DMS153 (cell line): ENCODE measurements around the gene APOL1.
"Not testable (repeated sequence)": the region's sequence is repeated elsewhere in the genome, so short reads cannot be mapped to it uniquely, and the experiment has no call there.

Experiments
- DNase-seq: peaks from one replicate; lab custom pipeline; 2025; lab: John Stamatoyannopoulos, UW

The APOL1 gene

DNA sequence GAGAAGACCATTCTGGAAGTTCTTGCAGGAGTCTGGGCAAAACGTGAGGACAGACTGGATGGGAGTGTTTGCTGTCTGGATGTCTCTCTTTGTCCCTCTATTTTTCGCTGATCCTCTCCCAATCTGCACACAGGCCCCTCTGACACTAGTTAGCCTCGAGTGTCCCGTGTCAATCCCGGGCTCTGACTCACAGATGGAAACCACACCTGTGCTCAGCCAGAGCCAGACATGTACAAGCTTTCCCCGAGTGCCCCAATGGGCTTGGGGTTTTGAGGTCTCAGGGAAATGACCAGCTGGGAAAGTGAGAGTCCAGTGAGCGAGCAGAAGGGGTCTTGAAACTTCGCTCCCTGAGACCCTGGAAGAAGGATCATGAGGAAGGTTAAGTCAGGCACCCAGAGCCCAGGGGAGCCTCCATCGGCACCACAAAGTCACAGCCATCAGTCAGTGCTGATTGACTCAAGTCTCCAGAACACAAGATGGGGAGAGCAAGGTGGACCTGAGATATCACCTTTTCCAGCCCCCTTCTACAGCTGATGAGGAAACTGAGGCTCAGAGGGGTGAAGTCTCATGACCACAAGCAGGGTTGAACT lies 27.5 kb upstream of the APOL1 start:
- DNase-seq, result no peak

DNA sequence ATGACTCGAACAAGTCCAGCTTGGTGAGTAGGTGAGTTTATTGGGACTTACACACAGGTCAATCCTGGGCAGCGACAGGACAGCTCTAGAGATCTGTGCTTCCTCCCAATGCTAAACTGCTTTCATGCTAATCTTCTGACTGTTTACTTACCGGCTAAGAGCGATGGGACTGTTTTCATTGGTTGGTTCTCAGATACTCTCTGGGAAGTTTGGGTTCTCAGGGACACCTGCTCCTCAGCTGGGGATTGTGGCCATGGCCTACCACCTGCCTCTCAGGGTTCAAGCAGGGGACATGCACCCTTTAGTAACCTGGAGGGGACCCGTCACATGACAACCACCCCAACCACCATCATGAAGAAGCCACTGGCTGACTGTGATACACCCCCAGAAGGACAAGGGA lies 26.7 kb upstream of the APOL1 start:
- DNase-seq, result no peak

DNA sequence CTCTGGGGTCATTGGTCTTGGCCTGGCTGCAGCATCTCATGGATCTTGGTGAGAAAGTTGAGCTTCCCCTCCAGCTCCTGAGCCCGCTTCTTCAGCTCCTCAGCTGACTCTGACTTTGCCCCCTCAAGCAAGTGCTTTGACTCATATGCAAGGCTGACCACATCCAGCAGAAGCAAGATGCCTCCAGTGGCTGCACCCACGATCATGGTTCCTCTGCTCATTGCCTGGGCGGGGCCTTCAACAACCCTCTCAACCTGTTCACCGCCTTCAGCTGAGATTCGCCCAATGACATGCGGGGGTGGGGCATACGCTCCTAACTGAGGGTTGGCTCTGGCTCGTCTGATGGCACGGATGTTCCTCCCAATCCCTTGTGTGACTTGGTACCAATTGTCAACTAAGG lies 25.5 kb upstream of the APOL1 start:
- no peak for DNase-seq

DNA sequence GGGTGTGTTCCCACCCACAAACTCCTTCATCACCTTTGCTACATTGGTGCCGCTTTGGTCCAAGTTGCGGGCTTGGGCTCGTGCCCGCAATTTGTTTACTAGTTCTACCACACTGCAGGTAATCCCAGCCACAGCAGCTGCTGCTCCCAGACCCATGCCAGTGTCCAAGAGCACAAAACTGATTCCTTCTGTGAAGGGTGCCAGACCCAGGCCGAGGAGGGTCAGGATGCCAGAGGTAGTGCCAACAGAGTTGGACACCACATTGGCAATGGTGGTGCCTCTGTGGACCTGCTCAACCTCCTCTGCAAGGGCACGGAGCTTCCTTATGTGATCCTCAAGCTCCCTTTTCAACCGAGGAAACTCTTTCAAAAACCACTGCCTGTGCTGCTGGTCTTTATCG lies 25.1 kb upstream of the APOL1 start:
- no peak for DNase-seq

DNA sequence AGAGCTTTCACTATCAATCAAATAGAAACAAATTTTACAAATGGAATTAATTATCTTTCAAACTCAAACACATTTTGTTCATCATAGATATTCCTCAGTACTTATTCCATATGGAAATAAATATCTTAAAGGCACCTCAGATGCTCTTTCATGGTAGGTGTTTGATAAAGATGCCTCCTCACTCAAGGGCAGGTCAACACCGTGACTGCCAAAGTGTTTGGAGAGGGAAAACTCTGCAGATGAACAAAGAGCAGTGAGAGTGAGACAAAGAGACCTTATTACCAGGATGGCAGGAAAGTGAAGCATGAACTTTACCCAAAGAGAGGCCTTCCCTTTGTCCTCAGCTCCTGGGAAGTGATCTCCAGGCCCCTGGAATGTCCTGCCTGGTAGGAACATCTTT lies 24.6 kb upstream of the APOL1 start:
- DNase-seq, result not testable (repeated sequence)

DNA sequence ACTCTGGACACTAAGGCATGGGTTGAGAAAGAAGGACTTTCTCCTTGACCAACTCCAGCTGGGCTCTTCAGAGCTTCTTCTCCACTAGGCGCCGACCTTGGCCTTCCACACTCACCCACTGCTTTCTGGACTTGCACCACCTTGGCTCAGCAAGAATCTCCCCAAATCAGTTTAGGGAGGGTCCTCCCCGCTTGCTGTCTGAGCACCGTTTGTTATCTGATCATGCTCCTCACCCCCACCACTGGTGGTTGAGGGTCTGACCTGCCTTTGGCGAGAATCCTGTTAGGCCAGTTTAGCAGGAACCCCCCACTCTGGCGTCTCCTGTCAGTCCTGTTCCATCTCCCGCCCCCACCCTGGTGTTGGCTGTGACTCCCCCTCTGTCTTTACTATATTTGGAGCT lies 24.0 kb upstream of the APOL1 start:
- no peak for DNase-seq

DNA sequence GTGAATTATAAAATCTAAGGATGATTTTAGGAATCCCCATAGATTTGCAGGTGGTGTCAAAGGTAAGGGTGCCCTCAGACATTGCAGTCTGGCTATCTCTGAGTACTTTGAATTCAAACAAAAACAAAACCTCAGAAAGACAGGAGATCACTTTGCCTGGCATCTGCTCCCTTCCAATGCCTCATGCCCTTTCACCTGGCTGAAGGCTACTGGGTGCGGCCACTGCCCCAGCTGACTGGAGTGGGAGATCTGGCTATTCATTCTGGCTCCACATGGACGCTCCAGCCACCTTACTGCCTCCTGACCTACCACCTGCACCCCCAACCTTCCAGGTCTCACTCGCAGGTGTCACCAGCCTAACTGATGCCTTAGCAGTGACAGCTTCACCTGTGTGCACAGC lies 23.3 kb upstream of the APOL1 start:
- not testable (repeated sequence) for DNase-seq

DNA sequence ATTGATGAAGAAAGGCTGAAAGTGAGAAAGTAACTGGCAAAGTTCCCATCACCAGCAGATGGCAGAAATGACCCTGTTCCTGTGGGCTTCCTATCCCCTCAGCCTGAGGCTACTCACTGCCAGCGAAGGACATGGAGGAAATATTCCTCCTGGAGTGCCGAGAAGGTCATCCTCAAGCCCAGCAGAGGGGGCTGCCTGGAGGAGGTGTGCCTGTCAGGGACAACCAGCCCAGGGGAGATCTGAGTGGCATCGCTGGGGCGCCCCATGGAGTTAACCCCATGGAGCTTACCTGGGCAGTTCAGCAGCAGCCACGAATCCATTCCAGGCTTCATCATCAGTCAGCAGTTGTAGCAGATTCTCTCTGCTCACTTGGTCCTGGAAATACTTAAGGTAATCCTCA lies 21.9 kb upstream of the APOL1 start:
- not testable (repeated sequence) for DNase-seq

DNA sequence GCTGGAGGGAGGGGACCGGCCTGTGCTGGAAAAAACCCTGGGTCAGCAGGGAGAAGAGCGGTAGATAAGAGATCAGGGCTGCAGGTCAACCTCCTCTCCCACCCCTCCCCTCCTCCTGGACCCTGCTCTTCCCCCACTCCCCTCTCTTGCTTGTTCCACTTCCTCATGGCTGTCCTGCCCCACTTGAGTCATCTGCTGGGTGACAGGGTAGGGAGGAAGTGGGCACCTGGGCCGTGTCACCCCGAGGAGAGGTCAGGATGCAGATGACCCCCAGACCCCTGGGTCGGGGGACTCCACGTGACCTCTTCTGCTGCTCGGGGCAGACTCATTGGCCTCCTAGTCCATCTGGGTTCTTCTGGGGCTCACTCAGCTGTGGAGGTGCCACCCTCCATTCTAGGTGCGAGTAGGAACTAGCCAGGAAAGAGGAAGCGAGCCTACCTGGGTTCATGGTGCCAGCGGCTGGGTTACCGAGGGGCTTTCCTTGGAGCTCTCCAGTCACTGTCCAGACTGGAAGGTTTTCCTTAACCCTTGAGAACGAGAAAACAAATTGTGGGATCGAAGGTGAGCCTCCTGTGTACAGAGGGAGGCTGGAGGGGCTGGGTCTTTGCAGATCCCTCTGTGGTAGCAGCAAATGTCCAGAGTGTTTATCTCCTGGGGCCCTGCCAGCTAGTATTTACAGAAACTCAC lies 20.1 kb upstream of the APOL1 start:
- DNase-seq, result no peak

DNA sequence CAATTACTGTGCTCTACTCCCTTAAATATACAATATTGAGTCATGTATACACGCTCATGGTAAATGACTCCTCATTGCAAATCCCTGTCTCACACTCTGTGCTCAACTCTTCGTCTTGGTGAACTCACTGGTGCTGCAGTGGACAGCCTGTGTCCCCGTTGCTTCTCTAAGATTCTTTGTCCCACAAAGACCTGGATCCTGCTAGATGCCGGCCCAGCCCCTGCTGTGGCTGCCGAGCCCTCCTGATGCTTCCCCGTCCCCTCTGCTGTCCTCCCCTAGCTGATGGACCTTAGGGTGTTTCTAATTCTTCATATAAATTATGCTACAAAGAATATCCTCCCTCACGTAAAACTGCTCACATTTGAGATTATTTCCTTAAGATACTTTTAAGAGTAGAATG lies 19.1 kb upstream of the APOL1 start:
- no peak for DNase-seq

DNA sequence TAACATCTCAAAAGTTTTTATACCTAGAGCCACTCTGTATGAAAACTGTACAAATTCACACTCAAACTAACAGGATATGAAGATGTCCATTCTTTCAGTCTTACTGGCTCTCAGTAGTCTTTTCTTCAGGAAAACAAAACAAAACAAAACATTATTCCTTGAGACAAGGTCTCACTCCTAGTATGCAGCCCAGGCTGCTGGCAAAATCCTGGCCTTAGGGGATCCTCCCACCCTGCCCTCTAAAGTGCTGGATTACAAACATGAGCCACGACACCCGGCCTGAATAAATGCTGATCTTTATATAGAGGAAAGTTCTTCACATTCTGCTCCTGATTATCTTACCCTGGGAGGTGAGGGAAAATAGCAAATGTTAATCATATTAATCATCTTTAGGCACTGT lies 18.7 kb upstream of the APOL1 start:
- DNase-seq, result no peak

DNA sequence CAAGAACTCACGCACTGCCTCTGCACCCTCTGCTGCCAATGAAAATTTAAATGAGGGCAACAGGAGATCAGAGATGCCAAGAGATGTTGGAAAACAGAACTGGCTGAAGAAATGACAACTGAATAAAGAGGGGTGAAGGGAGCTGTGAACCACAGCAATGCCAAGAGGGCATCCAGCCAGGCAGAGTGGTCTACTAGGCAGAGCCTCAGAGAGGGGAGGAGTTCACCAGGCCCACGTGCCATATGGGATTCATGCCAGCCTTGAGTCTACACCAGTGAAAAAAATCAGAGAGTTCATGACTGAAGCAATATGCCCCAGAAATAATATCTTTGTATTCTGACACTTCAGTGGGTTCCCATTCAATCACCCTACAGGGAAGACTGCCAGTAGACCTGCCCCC lies 18.0 kb upstream of the APOL1 start:
- no peak for DNase-seq

DNA sequence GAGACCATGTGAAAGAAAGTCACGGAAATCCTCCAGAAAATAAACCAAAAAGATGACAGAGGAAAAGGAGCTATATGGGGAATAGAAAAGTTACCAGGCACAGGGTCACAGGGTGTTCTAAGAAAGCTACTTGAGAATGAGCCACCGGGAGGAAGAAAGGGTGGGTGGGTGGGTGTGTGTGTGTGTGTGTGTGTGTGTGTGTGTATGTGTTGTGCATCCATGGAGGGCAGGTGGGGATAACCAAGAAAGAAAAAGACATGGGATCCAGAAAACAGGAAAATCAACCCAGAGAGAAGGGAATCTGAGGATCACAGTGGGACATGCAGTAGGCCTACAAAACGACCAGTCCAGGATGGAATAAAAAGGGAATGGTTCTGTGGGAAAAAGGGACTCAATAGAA lies 17.3 kb upstream of the APOL1 start:
- no peak for DNase-seq

DNA sequence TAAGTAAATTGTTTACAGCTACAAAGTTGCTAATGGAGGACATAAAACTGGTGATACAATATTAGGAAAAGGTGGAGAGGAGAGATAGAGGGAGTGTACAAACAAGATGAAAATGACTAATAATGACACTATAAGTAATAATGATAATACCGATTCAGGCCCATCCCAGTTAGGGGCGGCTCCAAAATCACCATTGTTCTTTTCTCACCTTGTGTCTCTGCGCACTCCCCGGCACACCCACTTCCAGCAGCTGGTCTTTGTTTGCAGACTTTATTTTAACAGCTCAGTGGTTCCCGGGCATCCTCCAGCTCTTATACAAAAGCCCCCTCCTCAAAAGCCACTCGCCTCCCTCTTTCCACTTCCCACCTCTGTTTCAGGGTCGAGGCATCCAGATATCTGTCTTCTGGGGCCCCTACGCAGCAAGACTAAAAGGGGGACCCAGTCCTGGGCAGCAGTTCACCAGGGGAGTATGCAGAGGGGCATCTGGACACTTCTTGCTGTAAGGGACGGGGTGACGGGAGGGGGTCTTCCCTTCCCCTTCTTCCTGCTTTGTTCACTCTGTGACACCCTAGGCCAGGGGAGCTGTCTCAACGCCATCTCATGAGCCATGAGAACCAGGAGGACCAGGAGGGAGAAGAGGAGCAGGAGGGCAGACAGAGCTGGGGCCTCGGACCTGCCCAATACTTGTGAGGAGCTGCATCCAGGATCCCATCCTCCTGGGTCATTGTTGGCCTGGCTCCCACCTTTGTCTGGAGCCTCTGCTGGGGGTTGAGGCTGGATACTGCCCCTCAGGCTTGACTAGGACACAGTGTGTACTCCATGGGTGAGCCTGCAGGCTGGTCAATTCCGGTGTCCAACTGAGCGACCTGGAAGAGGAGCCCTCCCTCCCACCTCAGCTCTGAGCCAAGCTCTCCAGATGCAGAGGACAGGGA lies 16.3 kb upstream of the APOL1 start:
- no peak for DNase-seq

DNA sequence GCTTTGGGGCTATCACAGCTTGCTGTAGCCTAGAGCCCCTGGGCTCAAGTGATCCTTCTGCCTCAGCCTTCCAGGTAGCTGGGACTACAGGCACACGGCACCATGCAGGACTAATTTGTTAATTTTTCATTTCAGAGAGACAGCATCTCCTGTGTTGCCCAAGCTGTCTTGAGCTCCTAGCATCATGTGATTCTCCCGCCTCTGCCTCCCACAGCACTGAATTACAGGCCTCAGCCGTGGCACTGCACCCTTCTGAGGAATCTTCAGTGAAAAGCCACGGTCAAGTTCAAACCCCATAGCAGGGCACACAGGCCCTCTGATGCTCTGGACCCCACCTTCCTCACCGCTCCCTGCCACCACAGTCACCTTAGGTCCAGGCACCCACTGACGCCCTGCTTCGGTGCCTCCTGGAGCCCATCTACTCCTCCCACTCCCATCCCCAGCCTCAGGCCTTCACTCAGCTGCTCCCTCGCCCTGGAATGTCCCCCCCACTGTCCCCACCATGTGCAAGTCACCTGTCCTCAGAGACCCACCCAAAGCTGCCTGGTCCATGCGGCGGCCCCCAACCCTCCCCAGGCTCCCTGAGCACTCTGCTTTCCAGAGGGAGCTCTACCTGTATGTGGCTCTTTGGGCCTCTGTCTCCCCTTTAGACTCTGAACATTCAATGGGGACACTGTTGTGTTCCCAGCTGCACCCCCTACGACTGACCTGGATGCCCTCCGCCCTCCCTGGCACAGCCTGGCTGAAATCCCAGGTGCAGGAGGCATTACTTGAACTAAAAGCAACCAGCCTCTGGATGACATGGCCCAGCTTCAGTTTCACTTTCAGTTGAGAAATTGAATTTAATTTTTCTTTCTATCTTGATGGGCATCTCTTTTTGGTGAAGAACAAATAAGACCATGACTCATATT lies 15.2 kb upstream of the APOL1 start:
- no peak for DNase-seq

DNA sequence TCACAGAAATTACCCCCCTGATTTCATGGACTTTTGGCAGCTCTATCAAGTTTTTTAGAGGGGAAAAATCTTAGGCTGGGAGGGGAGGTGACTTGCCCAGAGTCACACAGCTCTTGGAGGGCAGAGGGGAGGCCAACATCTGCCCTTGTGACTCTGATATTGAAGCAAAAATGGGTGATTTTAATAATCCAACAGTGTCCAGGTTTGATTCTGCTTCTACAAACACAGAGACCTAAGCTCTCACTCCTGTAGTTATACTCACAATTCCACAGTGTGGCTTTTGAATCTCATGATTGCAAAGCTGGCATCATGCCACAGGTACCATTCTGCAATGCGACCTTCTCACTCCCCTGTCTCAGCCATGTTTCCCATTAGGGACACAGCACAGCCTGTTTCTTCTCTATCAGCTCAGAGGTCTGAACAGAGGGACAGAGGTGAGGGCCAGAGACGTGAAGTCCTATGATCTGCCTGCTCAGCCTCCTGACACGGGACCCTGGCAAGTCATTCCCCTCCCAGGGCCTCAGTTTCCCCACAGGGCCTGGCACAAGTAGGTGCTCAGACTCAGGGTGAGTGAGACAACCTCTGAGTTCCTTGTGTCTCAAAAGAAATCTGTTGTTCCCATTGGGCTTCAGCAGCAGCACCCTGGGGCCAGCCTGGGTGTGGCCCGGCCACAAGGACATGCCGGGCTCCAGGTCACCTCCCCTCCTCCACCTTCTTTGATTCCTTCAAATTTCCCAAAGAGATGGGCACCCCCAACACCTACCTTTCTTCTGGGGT lies 14.4 kb upstream of the APOL1 start:
- DNase-seq, result no peak

DNA sequence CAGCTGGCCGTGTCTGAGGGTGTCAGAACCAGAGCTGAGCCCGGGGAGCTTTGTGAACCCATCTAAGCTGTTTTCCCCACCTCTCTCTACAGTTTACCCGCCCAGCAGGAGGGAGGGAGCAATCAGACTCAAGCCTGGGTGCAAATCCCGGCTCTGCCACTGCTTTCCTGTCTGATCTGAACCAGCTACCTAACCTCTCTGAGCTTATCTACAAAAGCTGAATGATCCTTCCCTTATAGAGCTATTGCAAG lies 13.9 kb upstream of the APOL1 start:
- no peak for DNase-seq

DNA sequence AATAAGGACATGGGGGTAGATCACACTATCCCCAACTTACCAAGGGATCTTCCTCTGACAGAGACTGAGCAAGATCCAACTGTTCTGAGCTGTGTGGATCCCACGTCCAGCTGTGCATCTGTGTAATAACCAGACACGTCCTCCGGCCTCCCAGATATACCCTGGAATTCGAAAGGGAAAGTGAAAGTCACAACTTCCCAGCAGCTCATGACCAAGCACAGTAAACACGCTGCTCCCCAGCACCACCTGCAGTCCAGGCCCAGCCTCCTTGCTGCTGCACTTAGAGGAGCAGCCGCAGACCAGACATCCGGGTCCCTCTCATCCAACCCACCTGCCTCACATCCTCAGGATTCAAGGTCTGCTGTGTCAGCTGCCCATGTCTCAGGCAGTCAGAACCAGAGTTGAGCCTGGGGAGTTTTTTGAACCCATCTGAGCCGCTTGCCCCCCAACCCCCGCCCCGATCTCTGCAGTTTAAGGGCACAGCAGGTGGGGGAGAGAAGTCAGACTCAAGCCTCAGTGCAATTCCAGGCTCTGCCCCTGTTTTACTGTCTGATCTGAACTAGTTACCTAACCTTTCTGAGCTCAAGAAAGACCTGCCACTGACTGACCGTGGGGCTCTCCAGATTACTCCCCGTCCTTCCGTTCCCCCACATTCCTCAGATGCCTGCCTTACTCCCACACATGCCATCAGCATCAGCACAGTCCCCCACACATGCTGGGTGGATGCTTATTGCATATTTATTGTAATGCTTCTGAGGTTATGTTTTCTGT lies 13.3 kb upstream of the APOL1 start, which contains the start of gene APOL2:
APOL2 (minus strand) TSS at position 127 of the 771 bp plus-strand sequence. CDS start 6,365 bp downstream, outside the sequence.
- DNase-seq, result peak; percentile 92

DNA sequence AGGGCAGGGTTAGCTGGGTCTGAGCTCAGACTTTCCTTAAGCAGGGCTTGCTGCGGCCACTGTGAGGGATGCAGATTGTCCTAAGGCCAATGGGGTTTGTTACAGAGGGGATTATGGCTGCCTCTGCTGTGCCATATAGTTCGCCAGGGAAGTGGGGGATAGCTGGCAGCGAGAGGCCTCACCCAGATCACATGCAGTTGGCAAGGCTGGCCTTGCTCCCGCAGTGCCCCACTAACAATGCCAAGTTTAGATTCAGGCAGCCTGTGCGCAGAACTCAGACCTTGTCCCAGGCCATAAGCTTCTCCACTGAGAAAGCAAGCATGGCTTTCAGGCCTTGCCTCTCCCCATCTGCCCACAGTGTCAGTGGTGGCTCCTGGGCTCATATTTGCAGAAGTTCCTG lies 8.9 kb upstream of the APOL1 start:
- DNase-seq, result no peak

DNA sequence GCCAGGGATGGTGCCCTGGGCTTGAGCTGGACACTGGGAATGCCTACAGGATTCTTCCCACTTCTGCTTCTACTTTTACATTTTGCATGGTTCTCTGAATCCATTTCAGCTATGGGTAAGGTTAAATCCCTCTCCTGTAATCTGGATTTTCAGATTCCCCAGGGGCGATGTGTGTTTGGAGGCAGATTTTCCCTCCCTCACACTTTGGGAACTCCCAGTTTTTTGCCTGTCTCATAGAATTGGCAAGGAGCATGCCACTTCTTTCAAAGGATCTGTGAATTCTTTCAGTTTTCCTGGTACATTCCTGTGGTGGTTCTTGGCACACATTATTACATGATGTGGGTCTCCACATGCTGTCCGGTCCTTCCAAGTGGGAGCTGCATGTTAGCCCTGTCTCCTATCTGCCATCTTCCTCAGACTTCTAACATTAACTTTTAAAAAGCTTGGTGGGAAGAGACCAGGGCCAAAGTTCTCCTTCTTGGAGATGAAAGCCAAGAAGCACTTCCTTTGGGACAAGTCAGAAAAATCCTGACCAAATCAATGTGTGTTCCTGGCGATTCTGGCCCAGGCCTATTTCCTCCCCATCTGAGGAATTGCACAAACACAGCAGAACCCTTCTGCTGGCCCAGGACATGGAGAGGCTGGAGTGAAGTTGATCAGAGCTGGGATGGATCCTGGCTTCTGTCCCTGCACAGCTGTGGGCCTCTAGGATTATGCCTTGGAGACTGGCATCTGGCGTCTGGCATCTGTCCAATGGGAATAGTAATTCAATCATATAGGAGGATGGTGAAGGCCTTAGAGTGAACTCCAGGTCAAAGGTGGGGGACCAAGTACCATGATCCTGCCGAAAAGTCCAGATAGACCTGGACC lies 8.2 kb upstream of the APOL1 start:
- no peak for DNase-seq
